ACC112 (cell line): ENCODE measurements around the gene NRG3.
"Not testable (repeated sequence)": the region's sequence is repeated elsewhere in the genome, so short reads cannot be mapped to it uniquely, and the experiment has no call there.

ENCODE experiments used
- H2AFZ ChIP-seq: fragments of 200-600 bp; sonication (generic); one replicate; pipeline ENCODE4 v1.6.0; 2017; ENCODE audit warnings: antibody characterized with exemption, low read length; ENCODE audit not compliant: unreplicated experiment
- H3K27ac ChIP-seq: fragments of 200-600 bp; sonication (generic); 2 replicates; pipeline ENCODE4 v1.5.1; 2014; ENCODE audit warnings: low read depth, mild to moderate bottlenecking, antibody characterized with exemption, low read length, moderate library complexity
- H3K27me3 ChIP-seq: fragments of 200-600 bp; sonication (generic); 2 replicates; pipeline ENCODE4 v1.6.1; 2014; ENCODE audit warnings: mild to moderate bottlenecking, antibody characterized with exemption, low read length, moderate library complexity, mixed read lengths; ENCODE audit not compliant: insufficient read depth
- H3K36me3 ChIP-seq: fragments of 200-600 bp; sonication (generic); 2 replicates; pipeline ENCODE4 v1.6.1; 2016; ENCODE audit warnings: mild to moderate bottlenecking, antibody characterized with exemption, low read length, moderate library complexity, mixed read lengths; ENCODE audit not compliant: insufficient read depth
- H3K4me1 ChIP-seq: fragments of 200-600 bp; sonication (generic); one replicate; pipeline ENCODE4 v1.6.1; 2016; ENCODE audit warnings: low read length, mixed read lengths; ENCODE audit not compliant: insufficient read depth, unreplicated experiment, control insufficient read depth
- H3K4me3 ChIP-seq: fragments of 200-600 bp; sonication (generic); 2 replicates; pipeline ENCODE4 v1.5.1; 2014; ENCODE audit warnings: mild to moderate bottlenecking, low read depth, low read length
- H3K79me2 ChIP-seq: fragments of 200-600 bp; sonication (generic); one replicate; pipeline ENCODE4 v1.6.0; 2016; ENCODE audit warnings: low read length; ENCODE audit not compliant: control insufficient read depth, unreplicated experiment, insufficient read depth

NRG3 gene

DNA sequence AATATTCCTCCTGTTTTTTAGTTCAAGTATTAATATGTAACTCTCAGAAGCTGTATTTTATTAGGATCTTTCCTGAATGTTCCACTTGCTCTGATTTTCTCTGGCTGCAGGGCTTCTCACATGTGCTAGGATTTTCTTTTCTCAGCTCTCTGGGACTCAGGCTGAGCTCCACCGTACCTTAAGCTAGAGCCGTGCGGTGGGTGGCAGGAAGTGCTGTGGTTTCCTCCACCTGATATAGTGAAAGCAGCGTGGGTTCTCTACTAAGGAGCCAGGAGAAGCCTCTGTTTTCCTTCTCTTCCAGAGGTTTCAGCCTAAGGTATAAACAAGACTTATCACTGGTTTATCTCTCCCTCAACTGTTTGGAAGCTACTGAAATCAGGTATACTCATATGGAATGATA is 433.6 kb downstream of the NRG3 start:
- Histone ChIP-seq H3K4me1 (no peaks in the 10 kb centered on the region), H3K79me2 (no peaks in the 10 kb centered on the region), H3K4me3 (no peak overlapping the region), H3K27me3 (no peaks in the 10 kb centered on the region), H3K27ac (no peak overlapping the region), H3K36me3 (no peaks in the 10 kb centered on the region), H2AFZ (no peak overlapping the region)

DNA sequence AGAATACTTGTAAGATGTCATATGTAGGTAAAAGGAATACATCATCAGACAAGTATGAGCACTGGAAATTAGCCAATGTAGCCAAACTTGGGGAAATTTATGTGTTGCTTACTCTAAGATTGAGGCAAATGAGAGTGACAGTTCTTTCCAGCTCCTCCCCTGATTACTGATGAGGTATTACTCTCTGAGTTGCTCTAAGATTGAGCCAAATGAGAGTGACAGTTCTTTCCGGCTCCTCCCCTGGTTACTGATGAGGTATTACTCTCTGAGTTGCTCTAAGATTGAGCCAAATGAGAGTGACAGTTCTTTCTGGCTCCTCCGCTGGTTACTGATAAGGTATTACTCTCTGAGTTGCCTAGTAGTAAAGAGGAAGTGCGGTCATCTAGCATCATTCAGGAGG is 435.8 kb downstream of the NRG3 start:
- Histone ChIP-seq H3K27me3 (no peaks in the 10 kb centered on the region), H3K4me3 (no peak overlapping the region), H3K36me3 (no peaks in the 10 kb centered on the region), H3K4me1 (no peaks in the 10 kb centered on the region), H3K79me2 (no peaks in the 10 kb centered on the region), H3K27ac (no peak overlapping the region), H2AFZ (no peak overlapping the region)

DNA sequence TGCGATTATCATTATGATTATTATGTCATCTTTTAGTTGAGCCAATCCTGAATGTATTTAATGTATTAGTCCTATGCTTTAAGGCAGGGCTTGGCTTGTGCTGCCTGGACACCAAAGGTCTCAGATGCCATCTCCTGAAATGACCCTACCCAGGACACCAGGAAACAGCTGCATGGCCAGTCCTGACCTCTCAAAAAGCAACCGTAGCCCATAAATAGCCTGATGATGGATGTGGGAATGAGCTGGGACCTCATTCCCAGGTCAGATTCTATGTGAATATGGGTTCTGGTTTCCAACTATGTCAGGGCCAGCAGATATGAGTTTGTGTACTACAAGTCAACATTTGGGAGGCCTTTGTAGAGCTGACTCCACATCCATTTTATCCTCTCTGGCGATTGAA is 438.4 kb downstream of the NRG3 start:
- Histone ChIP-seq H3K36me3 (no peaks in the 10 kb centered on the region), H3K4me1 (no peaks in the 10 kb centered on the region), H3K27me3 (no peaks in the 10 kb centered on the region), H3K79me2 (no peaks in the 10 kb centered on the region), H2AFZ (no peak overlapping the region), H3K27ac (no peak overlapping the region), H3K4me3 (no peak overlapping the region)

DNA sequence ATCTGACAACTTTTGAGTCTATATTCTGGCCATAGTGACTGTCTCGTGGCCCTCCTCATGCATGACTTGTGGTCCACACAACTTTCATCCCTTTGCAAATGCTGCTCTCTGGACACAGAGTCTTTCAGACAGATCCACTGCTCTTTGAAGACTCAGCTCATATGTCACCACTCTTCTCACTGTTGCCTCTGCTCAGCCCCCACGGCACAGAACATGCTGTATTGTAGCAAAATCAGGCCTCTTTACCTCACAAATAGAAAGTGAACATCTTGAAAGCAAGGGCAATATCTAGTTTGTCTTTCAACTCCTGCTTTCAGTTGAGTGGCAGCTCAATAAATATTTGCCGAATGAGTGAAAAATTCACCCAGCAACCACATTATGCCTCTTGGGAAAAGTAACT is 443.5 kb downstream of the NRG3 start:
- H3K79me2 ChIP-seq: no peaks in the 10 kb centered on the region
- H3K4me1 ChIP-seq: no peaks in the 10 kb centered on the region
- H3K27me3 ChIP-seq: no peaks in the 10 kb centered on the region
- H2AFZ ChIP-seq: no peak overlapping the region
- no peaks in the 10 kb centered on the region for H3K36me3 ChIP-seq
- no peak overlapping the region for H3K4me3 ChIP-seq
- no peak overlapping the region for H3K27ac ChIP-seq

DNA sequence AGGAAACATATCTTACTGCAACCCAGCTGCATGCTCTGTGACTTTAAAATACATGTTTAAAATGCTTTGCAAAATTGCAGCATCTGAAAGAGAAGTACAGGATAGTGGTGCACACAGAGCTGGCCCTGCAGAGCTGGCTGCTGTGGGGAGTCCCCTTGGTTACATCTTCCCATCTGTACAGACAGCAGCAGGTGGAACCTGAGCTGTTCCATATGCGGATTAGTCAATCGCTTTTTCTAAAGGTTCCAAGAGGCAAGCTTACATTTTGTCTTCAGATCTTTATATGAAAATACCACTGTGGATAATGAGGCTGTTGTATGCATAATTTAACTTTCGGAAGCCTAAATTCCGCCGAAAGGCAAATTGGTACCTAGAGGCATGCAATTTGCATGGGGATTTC is 444.1 kb downstream of the NRG3 start:
- H3K79me2 ChIP-seq: no peaks in the 10 kb centered on the region
- H3K27ac ChIP-seq: no peak overlapping the region
- no peak overlapping the region for H3K4me3 ChIP-seq
- no peaks in the 10 kb centered on the region for H3K36me3 ChIP-seq
- H3K4me1 ChIP-seq: no peaks in the 10 kb centered on the region
- H3K27me3 ChIP-seq: no peaks in the 10 kb centered on the region
- no peak overlapping the region for H2AFZ ChIP-seq

DNA sequence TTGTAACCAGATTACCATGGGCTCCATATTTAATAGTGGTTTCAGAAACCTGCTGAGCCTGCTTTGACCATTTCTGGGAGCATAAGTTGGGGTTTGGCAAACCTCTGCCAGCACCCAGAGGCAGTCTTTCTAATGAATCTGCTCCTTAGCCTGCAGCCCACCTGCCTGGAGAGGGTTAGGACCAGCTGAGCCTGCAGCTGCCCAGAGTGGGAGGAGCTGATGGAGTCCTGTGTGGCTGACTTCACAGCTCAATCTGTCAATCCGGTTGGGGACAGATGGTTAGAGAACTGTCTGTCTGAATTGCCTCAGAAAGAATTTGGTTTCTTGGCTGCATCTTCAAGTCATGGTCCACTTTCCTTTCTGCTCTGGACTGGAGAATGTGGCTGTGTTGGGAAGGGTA is 444.6 kb downstream of the NRG3 start:
- no peak overlapping the region for H2AFZ ChIP-seq

DNA sequence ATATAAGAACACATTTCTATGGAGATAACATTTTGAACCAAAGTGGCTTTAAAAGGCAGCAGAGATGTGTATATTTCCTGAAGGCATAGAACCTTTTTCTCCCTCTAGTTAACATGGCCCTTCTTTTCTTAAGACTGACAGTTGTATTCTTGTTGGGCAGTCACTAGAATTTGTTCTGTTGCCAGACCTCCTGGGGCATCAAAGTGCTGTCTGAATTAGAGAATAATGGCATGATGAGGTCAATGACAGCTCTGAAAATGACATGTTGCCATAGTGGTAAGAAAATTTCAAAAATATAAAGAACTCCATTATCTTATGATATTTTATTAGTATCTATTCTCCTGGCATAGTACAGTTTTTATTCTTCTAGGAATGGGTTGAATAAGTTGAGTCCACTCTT is 446.7 kb downstream of the NRG3 start:
- Histone ChIP-seq H3K27me3 (no peaks in the 10 kb centered on the region), H3K27ac (no peak overlapping the region), H3K4me1 (no peaks in the 10 kb centered on the region), H3K79me2 (no peaks in the 10 kb centered on the region), H3K36me3 (no peaks in the 10 kb centered on the region), H2AFZ (no peak overlapping the region), H3K4me3 (no peak overlapping the region)

More for the DNA sequence above, 444.6 kb downstream of the NRG3 start:
- Histone ChIP-seq H3K4me3 (no peak overlapping the region), H3K4me1 (no peaks in the 10 kb centered on the region), H3K36me3 (no peaks in the 10 kb centered on the region), H3K79me2 (no peaks in the 10 kb centered on the region), H3K27ac (no peak overlapping the region), H3K27me3 (no peaks in the 10 kb centered on the region)

DNA sequence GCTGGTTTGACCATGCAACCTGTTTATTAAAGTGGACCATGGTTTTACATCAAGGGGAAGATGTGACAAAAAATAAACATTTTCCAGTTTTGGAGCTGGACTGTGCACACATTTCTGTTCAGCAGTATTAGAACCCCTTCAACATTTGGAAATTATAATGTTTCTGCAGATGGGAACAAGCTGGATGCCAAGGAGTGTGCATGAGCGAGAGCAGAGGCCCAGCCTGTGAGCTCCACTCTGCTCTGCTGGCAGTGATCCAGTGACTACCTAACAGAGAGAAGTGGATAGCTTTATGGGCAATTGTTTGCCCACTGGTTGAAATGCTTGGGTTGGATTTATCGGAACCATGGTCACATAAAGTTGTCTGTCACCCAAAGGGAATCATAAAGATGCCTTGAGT is 456.7 kb downstream of the NRG3 start:
- no peak overlapping the region for H2AFZ ChIP-seq

DNA sequence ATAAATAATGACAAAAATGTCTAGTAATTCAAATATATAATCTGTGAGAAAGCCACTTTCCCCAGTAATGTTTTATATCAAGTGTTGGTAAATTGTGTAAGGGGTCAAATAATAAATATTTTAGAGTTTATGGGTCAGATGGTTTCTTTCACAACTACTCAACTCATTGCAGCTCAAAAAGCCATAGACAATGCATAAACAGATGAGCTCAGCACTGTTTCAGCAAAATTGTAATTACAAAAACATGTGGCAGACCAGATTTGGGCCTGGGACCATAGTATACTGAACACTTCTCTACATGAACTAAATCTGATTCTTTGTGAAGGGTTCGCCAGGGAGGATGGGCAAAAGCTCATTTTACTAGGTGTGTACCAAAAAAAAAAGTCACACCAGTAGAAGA is 460.8 kb downstream of the NRG3 start:
- H3K79me2 ChIP-seq: no peaks in the 10 kb centered on the region
- H3K4me1 ChIP-seq: no peaks in the 10 kb centered on the region
- no peak overlapping the region for H3K4me3 ChIP-seq
- H3K27me3 ChIP-seq: no peaks in the 10 kb centered on the region
- H3K36me3 ChIP-seq: no peaks in the 10 kb centered on the region
- no peak overlapping the region for H2AFZ ChIP-seq
- H3K27ac ChIP-seq: no peak overlapping the region

More for the DNA sequence above, 456.7 kb downstream of the NRG3 start:
- no peaks in the 10 kb centered on the region for H3K79me2 ChIP-seq
- no peaks in the 10 kb centered on the region for H3K36me3 ChIP-seq
- H3K27me3 ChIP-seq: no peaks in the 10 kb centered on the region
- no peaks in the 10 kb centered on the region for H3K4me1 ChIP-seq
- H3K4me3 ChIP-seq: no peak overlapping the region
- no peak overlapping the region for H3K27ac ChIP-seq

DNA sequence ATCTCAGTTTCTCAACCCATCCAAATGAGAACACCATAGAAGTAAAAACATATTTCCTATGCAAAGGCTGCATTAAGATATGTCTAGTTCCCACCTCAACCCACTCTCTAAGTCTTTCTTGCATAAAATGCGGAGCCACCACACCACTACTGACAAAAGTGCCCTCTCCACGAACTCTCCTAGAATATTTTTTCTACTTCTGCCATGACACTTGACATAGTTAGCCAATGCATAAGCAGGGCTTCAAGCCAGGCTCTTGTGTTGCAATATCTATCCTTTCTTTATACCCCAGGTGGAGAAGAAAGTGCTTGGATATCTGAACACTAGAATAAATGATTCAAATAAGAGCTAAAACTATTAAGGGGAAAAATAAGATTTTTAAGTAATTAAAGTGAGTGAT is 465.2 kb downstream of the NRG3 start:
- Histone ChIP-seq H3K27me3 (no peaks in the 10 kb centered on the region), H2AFZ (no peak overlapping the region), H3K79me2 (no peaks in the 10 kb centered on the region), H3K4me3 (no peak overlapping the region), H3K4me1 (no peaks in the 10 kb centered on the region), H3K27ac (no peak overlapping the region), H3K36me3 (no peaks in the 10 kb centered on the region)

DNA sequence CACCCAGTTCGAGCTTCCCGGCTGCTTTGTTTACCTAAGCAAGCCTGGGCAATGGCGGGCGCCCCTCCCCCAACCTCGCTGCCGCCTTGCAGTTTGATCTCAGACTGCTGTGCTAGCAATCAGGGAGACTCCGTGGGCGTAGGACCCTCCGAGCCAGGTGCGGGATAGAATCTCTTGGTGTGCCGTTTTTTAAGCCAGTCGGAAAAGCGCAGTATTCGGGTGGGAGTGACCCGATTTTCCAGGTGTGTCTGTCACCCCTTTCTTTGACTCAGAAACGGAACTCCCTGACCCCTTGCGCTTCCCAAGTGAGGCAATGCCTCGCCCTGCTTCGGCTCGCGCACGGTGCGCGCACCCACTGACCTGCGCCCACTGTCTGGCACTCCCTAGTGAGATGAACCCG is 474.6 kb downstream of the NRG3 start:
- not testable (repeated sequence) for H3K4me1 ChIP-seq, H3K79me2 ChIP-seq, H3K4me3 ChIP-seq, H3K27ac ChIP-seq, H3K36me3 ChIP-seq, H3K27me3 ChIP-seq, H2AFZ ChIP-seq

DNA sequence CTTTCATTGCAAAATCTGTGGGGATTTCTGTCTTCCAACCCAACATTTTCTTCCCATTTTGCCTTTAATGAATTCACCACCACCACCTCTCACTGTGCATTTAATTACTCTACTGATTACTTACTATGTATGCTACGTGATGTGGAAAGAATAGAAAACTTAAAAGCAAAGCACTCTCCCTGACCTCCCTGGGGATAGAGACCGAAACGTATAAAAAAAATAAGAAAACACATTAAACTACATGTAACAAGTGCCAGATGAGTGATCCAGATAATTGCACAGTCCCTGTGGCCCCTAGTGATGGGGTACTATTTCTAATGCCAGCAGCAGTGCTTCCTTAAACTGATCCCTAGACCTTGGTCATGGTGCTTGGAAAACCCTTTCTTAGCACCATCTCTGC is 478.4 kb downstream of the NRG3 start:
- Histone ChIP-seq H3K36me3 (no peaks in the 10 kb centered on the region), H3K27ac (no peak overlapping the region), H3K27me3 (no peaks in the 10 kb centered on the region), H3K4me1 (no peaks in the 10 kb centered on the region), H2AFZ (no peak overlapping the region), H3K4me3 (no peak overlapping the region), H3K79me2 (no peaks in the 10 kb centered on the region)
